Measurements from ENCODE around the gene MYH16. TPM values are rescaled to one million over a fixed set of nuclear protein-coding genes. Genes with fewer than 3 reads are reported as not detected.
A peak's percentile ranks its signal among the peaks of the same experiment; 100 is the strongest.
"Not testable (repeated sequence)": the region's sequence is repeated elsewhere in the genome, so short reads cannot be mapped to it uniquely, and the experiment has no call there.

The MYH16 gene
- total RNA-seq, 2 donors from 2014 or later: under 0.01 TPM; not detected in 1

GRCh38 chr7:99267481-99267840 is 5.2 kb upstream of the MYH16 start:
- Histone ChIP-seq H3K27ac (peak overlapping the region; percentile 36 to 51 (median 44)), H3K4me3 (no peak overlapping the region), H3K4me1 (peaks cover 8% of the 10 kb centered on the region), H3K27me3 (no peaks in the 10 kb centered on the region), H3K36me3 (replicated peaks in 1 of 2; ENCODE audit: insufficient read depth in 1 of 2, low read depth in 2 of 2) (no peaks in the 10 kb centered on the region), H3K9me3 (no peaks in the 10 kb centered on the region)
- peak; percentile 88 for ATAC-seq
- TF ChIP-seq POLR2A (IDR thresholded peaks at IDR 0.05) (no peak), CTCF (IDR thresholded peaks at IDR 0.05) (no peak)
- intact Hi-C loops (cut with DNase I): no loop called here
- 40 to 48% methylated on average over 2 to 5 of the region's 5 CpGs for WGBS, 2 donors
- DNase-seq: peak; percentile 39 to 78 (median 66)

DNA sequence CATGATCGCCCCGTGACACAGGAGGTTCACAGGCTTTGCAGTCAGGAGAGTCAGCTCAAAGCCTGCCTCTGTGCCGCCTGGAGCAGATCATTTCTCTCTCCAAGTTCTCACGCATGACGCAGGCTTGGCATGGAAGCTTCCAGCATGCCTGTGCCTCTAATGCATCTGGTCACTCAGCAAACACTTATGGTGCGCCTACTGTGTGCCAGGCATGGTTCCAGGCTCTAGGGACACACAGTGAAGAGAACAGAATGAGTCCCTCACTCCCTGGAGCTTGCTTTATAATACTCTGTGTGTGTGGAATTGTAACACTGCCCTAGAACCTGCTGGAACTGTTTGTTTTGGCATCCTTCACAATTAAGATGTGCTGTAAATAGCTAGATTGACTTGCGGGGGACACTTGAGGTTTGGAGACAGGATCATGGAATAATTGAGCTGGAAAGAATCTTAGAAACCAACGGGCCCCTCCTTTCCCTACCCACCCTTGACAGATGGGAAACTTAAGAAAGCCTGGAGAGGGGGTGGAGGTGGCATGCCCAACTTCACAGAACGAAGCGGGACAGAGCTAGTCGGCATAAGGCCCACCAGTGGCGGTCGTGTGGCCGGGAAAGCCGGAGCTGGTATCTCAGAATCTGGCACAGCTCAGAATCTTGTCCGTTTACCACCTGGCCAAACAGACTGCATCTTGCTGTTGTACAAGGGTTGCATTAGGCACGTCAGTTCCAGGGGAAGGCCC is 4.6 kb upstream of the MYH16 start:
- TF ChIP-seq POLR2A (IDR thresholded peaks at IDR 0.05) (no peak), CTCF (IDR thresholded peaks at IDR 0.05) (no peak)
- DNase-seq: no peak
- H3K27ac ChIP-seq: peak overlapping the region; percentile 36 to 51 (median 44)

DNA sequence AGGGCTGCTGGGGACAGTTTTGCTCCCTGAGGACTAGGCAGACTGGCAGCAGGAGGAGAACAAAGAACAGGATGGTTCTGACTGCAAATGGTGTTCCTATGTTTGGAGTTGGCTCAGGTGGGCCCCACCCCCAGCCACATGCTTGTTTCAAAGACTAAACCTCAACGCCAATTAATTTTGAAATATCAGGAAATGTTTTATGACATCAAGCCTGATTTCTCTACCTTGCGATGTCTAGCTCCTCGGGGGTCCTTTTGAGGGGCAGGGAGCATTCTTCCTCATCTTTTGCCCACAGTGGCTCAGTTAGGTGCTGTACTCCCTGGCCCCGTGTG is 4.1 kb upstream of the MYH16 start:
- intact Hi-C loops (cut with DNase I): no loop called here
- Histone ChIP-seq H3K4me1 (peaks cover 8% of the 10 kb centered on the region), H3K27ac (no peak overlapping the region), H3K9me3 (no peaks in the 10 kb centered on the region), H3K27me3 (no peaks in the 10 kb centered on the region), H3K4me3 (no peak overlapping the region), H3K36me3 (replicated peaks in 1 of 2; ENCODE audit: insufficient read depth in 1 of 2, low read depth in 2 of 2) (no peaks in the 10 kb centered on the region)
- TF ChIP-seq POLR2A (IDR thresholded peaks at IDR 0.05): no peak
- no peak for TF ChIP-seq CTCF (IDR thresholded peaks at IDR 0.05)
- DNase-seq: no peak
- WGBS, 2 donors: 74 to 87% methylated on average over 4 of the region's 4 CpGs
- ATAC-seq: no peak

More for the DNA sequence above, 4.6 kb upstream of the MYH16 start:
- Histone ChIP-seq H3K4me3 (no peak overlapping the region), H3K9me3 (no peaks in the 10 kb centered on the region), H3K36me3 (replicated peaks in 1 of 2; ENCODE audit: insufficient read depth in 1 of 2, low read depth in 2 of 2) (no peaks in the 10 kb centered on the region), H3K4me1 (peaks cover 8% of the 10 kb centered on the region), H3K27me3 (no peaks in the 10 kb centered on the region)
- WGBS, 2 donors: 41 to 53% methylated on average over 11 to 17 of the region's 17 CpGs
- intact Hi-C loops (cut with DNase I): no loop called here
- ATAC-seq: peak; percentile 26

DNA sequence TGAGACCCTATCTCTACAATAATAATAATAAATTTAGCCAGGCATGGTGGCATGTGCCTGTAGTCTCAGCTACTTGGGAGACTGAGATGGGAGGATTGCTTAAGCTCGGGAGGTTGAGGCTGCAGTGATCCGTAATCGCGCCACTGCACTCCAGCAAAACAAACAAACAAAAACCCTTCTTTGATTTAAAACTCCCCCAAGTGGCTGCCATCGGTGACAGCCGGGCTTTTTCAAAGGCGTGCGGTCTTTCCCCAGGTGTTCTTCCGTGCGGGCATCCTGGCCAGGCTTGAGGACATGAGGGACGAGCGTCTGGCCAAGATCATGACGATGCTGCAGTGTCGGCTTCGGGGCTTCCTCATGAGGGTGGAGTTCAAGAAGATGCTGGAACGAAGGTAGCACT is 1.9 kb upstream of the MYH16 start:
- WGBS, 2 donors: 48 to 64% methylated on average over 8 to 16 of the region's 16 CpGs
- Histone ChIP-seq H3K4me1 (peaks cover 8% of the 10 kb centered on the region), H3K4me3 (no peak overlapping the region), H3K36me3 (replicated peaks in 1 of 2; ENCODE audit: insufficient read depth in 1 of 2, low read depth in 2 of 2) (no peaks in the 10 kb centered on the region), H3K27me3 (no peaks in the 10 kb centered on the region), H3K27ac (no peak overlapping the region), H3K9me3 (no peaks in the 10 kb centered on the region)
- TF ChIP-seq POLR2A (IDR thresholded peaks at IDR 0.05) (no peak), CTCF (IDR thresholded peaks at IDR 0.05) (peak in 3 of 7 experiments; percentile 11 to 20 (median 12))
- DNase-seq (peak in 2 of 4 donors; percentile 15 to 18), ATAC-seq (no peak)
- intact Hi-C loops (cut with DNase I): no loop called here

DNA sequence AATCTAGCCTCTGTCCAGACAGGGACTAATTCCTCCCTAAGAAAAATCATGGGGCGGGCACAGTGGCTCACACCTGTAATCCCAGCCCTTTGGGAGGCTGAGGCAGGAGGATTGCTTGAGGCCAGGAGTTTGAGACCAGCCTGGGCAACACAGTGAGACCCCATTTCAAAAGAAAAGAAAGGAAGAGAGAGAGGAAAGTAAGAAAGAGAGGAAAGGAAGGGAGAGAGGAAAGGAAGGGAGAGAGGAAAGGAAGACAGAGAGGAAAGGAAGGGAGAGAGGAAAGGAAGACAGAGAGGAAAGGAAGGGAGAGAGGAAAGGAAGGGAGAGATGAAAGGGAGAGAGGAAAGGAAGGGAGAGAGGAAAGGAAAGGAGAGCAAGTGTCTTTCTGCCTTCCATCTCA is 922 bp downstream of the MYH16 start:
- WGBS, 2 donors: 86 to 88% methylated on average over 1 of the region's 1 CpG
- not testable (repeated sequence) for DNase-seq

DNA sequence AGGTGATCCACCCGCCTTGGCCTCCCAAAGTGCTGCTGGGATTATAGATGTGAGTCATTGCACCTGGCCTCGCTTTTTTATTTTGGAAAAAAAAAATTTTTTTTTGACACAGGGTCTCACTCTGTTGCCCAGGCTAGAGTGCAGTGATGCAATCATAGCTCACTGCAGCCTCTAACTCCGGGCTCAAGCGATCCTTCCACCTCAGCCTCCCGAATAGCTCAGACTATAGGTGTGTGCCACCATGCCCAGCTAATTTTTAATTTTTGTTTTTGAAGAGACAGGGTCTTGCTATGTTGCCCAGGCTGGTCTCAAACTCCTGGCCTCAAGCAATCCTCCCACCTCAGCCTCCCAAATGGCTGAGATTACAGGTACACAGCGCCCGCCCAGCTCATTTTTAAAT is 2.3 kb downstream of the MYH16 start:
- H3K27me3 ChIP-seq; ATAC-seq; DNase-seq; H3K36me3 ChIP-seq (replicated peaks in 1 of 2; ENCODE audit: insufficient read depth in 1 of 2, low read depth in 2 of 2); H3K4me3 ChIP-seq; intact Hi-C loops (cut with DNase I); H3K27ac ChIP-seq; H3K4me1 ChIP-seq; H3K9me3 ChIP-seq: not testable (repeated sequence)
- WGBS, 2 donors: 94 to 96% methylated on average over 7 of the region's 7 CpGs

More for the DNA sequence above, 922 bp downstream of the MYH16 start:
- H3K4me1 ChIP-seq; intact Hi-C loops (cut with DNase I); H3K27ac ChIP-seq; ATAC-seq; H3K36me3 ChIP-seq (replicated peaks in 1 of 2; ENCODE audit: insufficient read depth in 1 of 2, low read depth in 2 of 2); H3K27me3 ChIP-seq; H3K9me3 ChIP-seq; H3K4me3 ChIP-seq: not testable (repeated sequence)

All from body of pancreas (tissue), 4 donors.